NCI-H1694 (cell line): ENCODE measurements around the gene TRAPPC2L.

Source experiments
- DNase-seq: peaks from one replicate; lab custom pipeline; 2025; lab: John Stamatoyannopoulos, UW

The TRAPPC2L gene

GRCh38 chr16:88839745-88840599, 17.0 kb upstream of the TRAPPC2L start:
- DNase-seq, result no peak

- DNase-seq, result no peak
These were observed 16.2 kb upstream of the TRAPPC2L start for GRCh38 chr16:88840600-88841215.

GRCh38 chr16:88841521-88842307, 15.2 kb upstream of the TRAPPC2L start:
- DNase-seq, result no peak

- no peak for DNase-seq
These were observed 14.6 kb upstream of the TRAPPC2L start for GRCh38 chr16:88842308-88842756.

DNA sequence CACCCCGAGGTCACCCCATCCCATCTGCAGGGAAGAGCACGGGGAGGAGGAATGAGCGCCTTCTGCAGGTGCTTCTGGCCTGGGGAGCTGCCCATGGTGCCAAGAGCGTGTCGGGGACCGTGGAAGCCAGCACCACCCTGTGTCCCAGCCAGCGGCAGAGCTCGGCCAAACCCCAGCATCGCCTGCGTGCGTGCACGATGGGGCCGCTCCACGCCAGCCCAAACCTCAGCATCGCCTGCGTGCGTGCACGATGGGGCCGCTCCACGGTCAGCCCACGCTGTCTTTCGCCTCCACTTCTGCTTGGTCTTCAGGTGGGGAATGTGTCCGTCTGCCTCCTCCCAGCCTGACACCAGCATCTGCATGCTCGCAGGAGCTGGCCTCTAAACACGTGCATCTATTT, 14.1 kb upstream of the TRAPPC2L start:
- no peak for DNase-seq

DNA sequence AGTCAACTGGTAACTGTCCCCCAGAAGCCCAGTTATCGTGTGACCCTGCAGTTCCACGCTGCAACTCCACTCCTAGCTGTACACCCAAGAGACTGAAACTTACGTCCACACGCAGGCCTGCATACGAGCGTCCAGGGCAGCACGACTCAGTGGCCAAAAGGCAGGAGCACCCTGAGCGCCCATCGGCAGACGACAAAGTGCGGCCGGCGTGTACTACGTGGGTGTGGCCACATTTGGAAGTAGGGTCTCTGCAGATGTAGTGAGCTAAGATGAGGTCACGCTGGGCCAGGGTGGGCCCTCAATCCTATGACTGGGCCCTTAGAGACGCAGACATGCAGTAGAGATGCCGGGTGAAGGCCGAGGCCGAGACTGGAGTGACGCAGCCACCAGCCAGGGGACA, 13.7 kb upstream of the TRAPPC2L start:
- DNase-seq, result no peak

GRCh38 chr16:88844419-88845036, 12.4 kb upstream of the TRAPPC2L start:
- no peak for DNase-seq

GRCh38 chr16:88846088-88846487, 10.8 kb upstream of the TRAPPC2L start:
- DNase-seq, result no peak

- no peak for DNase-seq
These were observed 9.3 kb upstream of the TRAPPC2L start for GRCh38 chr16:88847654-88848053.

DNA sequence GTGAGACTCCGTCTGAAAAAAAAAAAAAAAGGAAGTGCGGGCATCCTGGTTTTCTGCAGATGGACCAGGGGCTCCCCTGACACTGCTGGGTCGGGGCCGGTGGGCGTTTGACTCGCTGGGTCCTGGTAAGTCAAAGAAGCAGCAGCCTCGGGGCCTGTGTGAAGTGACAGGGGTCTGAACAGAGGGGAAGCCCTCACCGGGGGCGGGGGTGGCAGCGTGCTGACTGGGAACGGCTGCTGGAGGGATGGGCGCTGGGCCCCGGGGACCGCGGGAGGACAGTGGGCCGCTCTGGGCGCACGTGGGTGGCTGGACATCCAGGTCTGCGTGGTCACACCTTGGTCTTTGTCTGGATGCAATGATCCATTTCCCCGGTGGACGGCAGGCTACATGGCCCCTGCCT, 8.4 kb upstream of the TRAPPC2L start:
- DNase-seq, result no peak

- DNase-seq, result no peak
These were observed 6.3 kb upstream of the TRAPPC2L start for GRCh38 chr16:88850531-88851199.

DNA sequence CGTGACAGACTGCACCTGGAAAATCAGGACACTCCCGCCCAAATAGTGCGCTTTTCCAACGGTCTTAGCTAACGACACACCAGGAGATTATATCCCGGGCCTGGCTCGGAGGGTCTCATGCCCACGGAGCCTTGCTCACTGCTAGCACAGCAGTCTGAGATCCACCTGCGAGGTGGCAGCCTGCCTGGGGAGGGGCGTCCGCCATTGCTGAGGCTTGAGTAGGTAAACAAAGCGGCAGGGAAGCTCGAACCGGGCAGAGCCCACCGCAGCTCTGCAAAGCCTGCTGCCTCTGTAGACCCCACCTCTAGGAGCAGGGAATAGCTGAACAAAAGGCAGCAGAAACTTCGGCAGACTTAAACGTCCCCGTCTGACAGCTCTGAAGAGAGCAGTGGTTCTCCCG, 5.3 kb upstream of the TRAPPC2L start:
- DNase-seq, result no peak

DNA sequence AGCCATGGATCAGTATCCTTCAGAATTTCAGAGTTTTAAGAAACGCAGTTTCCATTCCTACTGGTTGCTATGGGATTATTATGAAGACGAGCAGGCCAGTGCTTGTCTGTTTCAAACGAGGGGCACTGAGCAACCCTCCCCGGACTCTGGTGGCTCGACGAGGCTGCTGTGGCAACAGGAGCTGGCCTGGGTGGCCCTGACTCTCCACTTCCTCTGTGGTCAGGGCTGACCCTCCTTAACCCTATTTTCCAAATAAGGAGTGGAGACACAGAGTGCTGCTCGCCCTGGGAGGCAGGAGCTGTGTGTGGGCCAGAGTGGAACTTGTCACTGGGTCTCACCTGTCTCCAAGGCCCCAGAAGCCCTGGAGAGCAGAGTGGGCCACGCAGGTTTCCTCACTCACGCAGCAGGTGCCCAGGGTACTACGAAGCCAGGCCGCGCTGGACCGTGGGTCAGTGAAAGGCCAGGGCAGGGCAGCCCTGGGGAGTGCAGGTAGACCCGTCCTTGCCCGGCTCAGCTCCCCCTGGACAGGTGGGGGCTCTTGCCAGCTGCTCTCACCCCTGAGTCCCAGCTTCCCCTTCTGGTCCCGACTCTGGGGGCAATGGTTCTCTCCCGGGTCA, 3.5 kb upstream of the TRAPPC2L start:
- DNase-seq, result no peak

DNA sequence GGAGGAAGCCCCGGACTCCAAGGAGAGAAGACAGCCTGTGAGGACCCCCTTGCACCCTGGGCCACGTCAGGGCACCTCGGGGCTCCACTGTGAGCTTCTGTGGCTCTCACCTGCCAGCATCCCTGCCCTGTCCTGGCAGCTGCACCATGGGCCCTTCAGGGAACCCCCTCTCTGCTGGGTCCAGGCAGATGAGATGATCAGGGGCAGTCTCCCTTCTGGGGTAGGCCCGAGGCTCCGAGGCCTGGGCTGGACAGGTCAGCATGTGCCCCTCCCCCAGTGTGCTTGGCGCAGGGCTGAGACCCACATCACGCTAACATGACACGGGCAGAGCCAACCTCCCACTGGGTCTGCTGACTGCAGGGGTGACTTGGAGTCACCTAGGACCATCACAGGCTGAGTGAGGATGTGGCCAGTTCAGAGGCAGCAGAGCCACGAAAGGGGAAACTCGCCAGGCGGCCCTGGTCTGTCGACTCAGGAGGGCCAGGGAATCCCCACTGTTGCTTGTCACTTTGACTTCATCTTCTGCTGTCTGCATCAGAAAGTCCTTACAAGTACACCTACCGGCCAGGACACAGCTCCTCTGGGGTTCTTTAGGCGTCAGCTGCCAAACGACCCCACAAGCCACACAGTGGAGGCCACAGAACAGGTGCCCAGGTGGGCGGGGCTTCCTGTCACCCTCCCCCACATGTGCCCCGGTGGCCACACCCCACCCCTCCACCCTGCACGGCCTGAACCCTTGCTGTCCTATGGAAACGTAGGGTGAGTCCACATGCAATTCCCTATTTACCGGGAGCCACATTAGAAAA, 2.4 kb upstream of the TRAPPC2L start:
- DNase-seq, result no peak

- no peak for DNase-seq
These were observed 1.8 kb upstream of the TRAPPC2L start for GRCh38 chr16:88855176-88855575.

DNA sequence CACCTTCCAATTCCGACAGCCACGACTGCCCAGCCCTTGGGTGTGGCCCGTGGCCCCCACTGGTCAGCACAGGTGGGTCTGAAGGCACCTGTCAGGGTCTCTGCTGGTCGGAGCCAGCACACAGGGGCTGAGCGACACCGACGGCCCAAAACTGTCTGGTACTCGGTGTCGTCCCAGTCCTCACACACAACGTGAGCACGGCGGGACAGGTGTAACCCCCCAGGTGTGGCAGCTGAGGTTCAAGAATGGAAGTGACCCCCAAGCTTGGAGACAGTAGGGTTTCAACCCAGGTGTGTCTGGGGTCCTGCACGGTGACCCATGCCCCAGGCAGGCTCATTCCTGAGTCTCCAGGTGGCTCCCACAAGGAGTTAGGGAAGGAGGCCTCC, 1.2 kb upstream of the TRAPPC2L start:
- DNase-seq, result no peak

GRCh38 chr16:88856122-88856827, 652 bp upstream of the TRAPPC2L start:
- no peak for DNase-seq

GRCh38 chr16:88857728-88858339, 907 bp downstream of the TRAPPC2L start:
- DNase-seq, result peak; percentile 23

DNA sequence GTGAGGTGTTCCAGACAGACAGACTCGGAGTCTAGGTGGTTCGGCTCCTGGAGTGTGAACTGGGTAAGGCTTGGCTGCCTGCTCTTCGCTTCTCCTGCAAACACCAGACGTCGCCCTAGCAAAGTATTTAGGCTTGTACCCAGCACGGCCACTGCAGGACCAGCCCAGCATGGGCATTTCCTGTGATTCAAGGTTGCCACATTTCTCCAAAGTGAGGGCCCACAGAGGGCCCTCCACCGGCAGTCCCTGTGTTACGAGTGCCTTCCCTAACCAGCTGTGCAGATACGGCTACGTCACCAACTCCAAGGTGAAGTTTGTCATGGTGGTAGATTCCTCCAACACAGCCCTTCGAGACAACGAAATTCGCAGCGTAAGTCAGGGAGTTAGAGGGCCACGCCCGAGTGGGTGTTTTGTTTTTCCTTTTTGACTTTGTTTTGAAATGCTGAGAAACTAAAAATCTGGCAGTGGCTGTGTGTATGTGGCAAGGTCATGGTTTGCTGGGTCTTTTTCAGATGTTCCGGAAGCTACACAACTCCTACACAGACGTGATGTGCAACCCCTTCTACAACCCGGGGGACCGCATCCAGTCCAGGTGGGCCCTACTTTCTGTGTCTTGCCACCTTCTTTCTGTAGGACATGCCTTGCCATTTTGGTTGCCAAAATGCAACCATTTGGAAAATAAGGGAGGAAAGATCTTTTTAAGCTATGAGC, 2.6 kb downstream of the TRAPPC2L start:
- no peak for DNase-seq
